Heart left ventricle (tissue), 13 donors: ENCODE data around the gene HSBP1L1.

Experiments
- CTCF ChIP-seq, 12 donors: fragments of 200-600 bp; sonication (generic) in 4 of 12; IDR thresholded peaks; one replicate each; pipeline versions ENCODE4 v1.5.0 to v1.8.0; 2018 to 2022; ENCODE audit warnings: antibody characterized with exemption in 12 of 12, mild to moderate bottlenecking in 5 of 12
- POLR2A ChIP-seq, 2 donors: fragments of 450-650 bp; IDR thresholded peaks; one replicate each; pipeline ENCODE4 v1.6.1; 2017; ENCODE audit warnings: antibody characterized with exemption in 2 of 2, mild to moderate bottlenecking in 2 of 2, moderate library complexity in 2 of 2
- donor health status: ischemic (EF 13 %, LVEDD 7.1; RV severe dilation, severe dysfunction).
- donor health status: DM: no; HTN: yes; CAD: no.
- donor health status: DM: no; HTN: no; CAD: no.
- donor health status: ischemic (EF 25% LVEDD 6.9; RV normal size, moderate dysfunction).
- donor health status: ischemic (EF 25% LVEDD 5.7; RV mildly dilated, moderate dysfunction).
- donor health status: ischemic (EF 35%, LVEDD 5.7; RV mildly dilated, moderate dysfunction).
- donor health status: nonischemic (EF 11% LVEDD 7.7; RV severe dilation, severe dysfunction).
- donor health status: DM: yes; HTN: yes; CAD: no.
- donor health status: PGD.
- donor health status: ischemic (EF 29% LVEDD 5.4; RV normal size, mild dysfunction).
- donor health status: nonischemic (EF 23%, LVEDD 6.1; RV moderate dilation, normal function).

GRCh38 chr18:79936641-79937040 is 27.8 kb upstream of the HSBP1L1 start:
- no peak for TF ChIP-seq CTCF (IDR thresholded peaks at IDR 0.05)
- TF ChIP-seq POLR2A (IDR thresholded peaks at IDR 0.05): no peak
